SK-N-SH treated with all-trans-retinoic acid at 6 μM for 48 hours (cell line): Measurements from ENCODE around the gene LMNB1.

Experiments
- ARNTL ChIP-seq: fragments of 450-650 bp; formaldehyde crosslinking; IDR thresholded peaks from 2 replicates; pipeline ENCODE4 v1.5.0; 2020; ENCODE audit warnings: low read depth, mild to moderate bottlenecking, moderate library complexity, borderline replicate concordance
- BACH2 ChIP-seq: fragments of 250-450 bp; sonication (Bioruptor Pico); IDR thresholded peaks from 2 replicates; pipeline ENCODE4 v1.9.0; 2021; ENCODE audit warnings: mild to moderate bottlenecking, borderline replicate concordance
- CREB5 ChIP-seq: fragments of 250-450 bp; sonication (Bioruptor Pico); IDR thresholded peaks from 2 replicates; pipeline ENCODE4 v1.5.1; 2020; ENCODE audit warnings: low read depth, mild to moderate bottlenecking, moderate library complexity
- CSDC2 ChIP-seq: fragments of 250-450 bp; sonication (Bioruptor Pico); IDR thresholded peaks from 2 replicates; pipeline ENCODE4 v1.5.0; 2020; ENCODE audit warnings: mild to moderate bottlenecking, moderate library complexity
- ESRRG ChIP-seq: fragments of 250-450 bp; sonication (Bioruptor Pico); IDR thresholded peaks from 2 replicates; pipeline ENCODE4 v1.6.1; 2021; ENCODE audit warnings: mild to moderate bottlenecking
- POU6F1 ChIP-seq: fragments of 250-450 bp; sonication (Bioruptor Pico); IDR thresholded peaks from 2 replicates; pipeline ENCODE4 v1.8.0; 2021; ENCODE audit warnings: low read depth, mild to moderate bottlenecking, moderate library complexity, borderline replicate concordance
- RARB ChIP-seq: fragments of 250-450 bp; sonication (Bioruptor Pico); IDR thresholded peaks from 2 replicates; pipeline ENCODE4 v1.8.0; 2021; ENCODE audit warnings: mild to moderate bottlenecking, moderate library complexity
- TCF4 ChIP-seq: fragments of 250-450 bp; sonication (Bioruptor Pico); IDR thresholded peaks from 2 replicates; pipeline ENCODE4 v1.8.0; 2021; ENCODE audit warnings: mild to moderate bottlenecking, moderate library complexity, borderline replicate concordance
- ZC3H10 ChIP-seq: fragments of 250-450 bp; sonication (Bioruptor Pico); IDR thresholded peaks from 2 replicates; pipeline ENCODE4 v1.5.1; 2021; ENCODE audit warnings: mild to moderate bottlenecking, moderate library complexity
- ZFP3 ChIP-seq: fragments of 250-450 bp; sonication (Bioruptor Pico); IDR thresholded peaks from 2 replicates; pipeline ENCODE4 v1.5.0; 2020; ENCODE audit warnings: mild to moderate bottlenecking, moderate library complexity
- ZFP30 ChIP-seq: fragments of 450-650 bp; formaldehyde crosslinking; IDR thresholded peaks from 2 replicates; pipeline ENCODE4 v1.5.0; 2022; ENCODE audit warnings: mild to moderate bottlenecking, moderate library complexity
- ZNF8 ChIP-seq: fragments of 450-650 bp; formaldehyde crosslinking; IDR thresholded peaks from 2 replicates; pipeline ENCODE4 v1.5.0; 2020; ENCODE audit warnings: mild to moderate bottlenecking, moderate library complexity

GRCh38 chr5:126778675-126779403 is 1.9 kb downstream of the LMNB1 start:
- peak; percentile 75 for TF ChIP-seq ZFP3
- TF ChIP-seq ZFP30 (CRISPR knock-in tag), result no peak
- TF ChIP-seq TCF4 (CRISPR knock-in tag), result no peak
- TF ChIP-seq ARNTL (CRISPR knock-in tag), result no peak
- no peak for TF ChIP-seq CREB5 (CRISPR knock-in tag)
- TF ChIP-seq BACH2 (CRISPR knock-in tag), result no peak
- no peak for TF ChIP-seq RARB (CRISPR knock-in tag)
- no peak for TF ChIP-seq POU6F1 (CRISPR knock-in tag)
- TF ChIP-seq ZC3H10, result no peak
- no peak for TF ChIP-seq ZNF8 (CRISPR knock-in tag)
- TF ChIP-seq CSDC2 (CRISPR knock-in tag), result no peak
- TF ChIP-seq ESRRG (CRISPR knock-in tag), result no peak
